ENCODE measurements around the gene ALK.

GRCh38 chr2:29632018-29632417 lies 289.4 kb downstream of the ALK start:
- TF ChIP-seq CTCF (IDR thresholded peaks at IDR 0.05; ENCODE audit: low read depth, low read length) (no peak), POLR2A (IDR thresholded peaks at IDR 0.05; ENCODE audit: extremely low read depth, insufficient read length) (no peak), MYC (IDR thresholded peaks at IDR 0.05; ENCODE audit: low read depth, low read length) (no peak)

Measured in NB4 (cell line).